Sigmoid colon (tissue), 3 donors: ENCODE data around the gene SLC25A25.

Experiments used
- POLR2A ChIP-seq, 2 donors: fragments of 450-650 bp; IDR thresholded peaks; one replicate each; pipeline ENCODE4 v1.6.1; 2016; ENCODE audit warnings: antibody characterized with exemption in 2 of 2, mild to moderate bottlenecking in 2 of 2, moderate library complexity in 2 of 2
- TF ChIP-seq, protein P1 (sequence below), 4 experiments: fragments of 450-650 bp in 3 of 4; fragments of 200-600 bp in 1 of 4; IDR thresholded peaks; one replicate each; pipeline ENCODE4 v1.5.1; 2016 to 2019; ENCODE audit warnings: antibody characterized with exemption in 4 of 4, mild to moderate bottlenecking in 3 of 4, moderate library complexity in 2 of 4

DNA sequence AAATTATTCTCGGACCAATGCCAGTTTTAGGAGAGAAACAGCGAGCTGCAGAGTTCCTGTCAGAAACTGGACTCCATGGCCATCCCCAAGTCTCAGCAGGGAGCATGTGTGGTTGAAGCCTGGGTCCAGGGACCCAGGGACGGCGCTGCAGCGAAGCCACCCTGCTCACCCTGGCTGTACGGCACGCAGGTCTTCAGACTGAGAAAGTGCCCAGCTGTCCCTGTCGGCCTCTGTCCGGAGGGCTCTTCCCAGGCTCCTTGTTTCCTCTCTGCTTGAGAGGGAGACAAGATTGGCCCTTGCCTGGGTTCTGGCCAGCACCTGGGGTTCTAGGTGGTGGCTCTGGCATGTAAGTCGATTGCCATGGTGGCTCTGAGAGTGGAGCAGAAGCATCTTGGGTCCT is 32.5 kb downstream of the SLC25A25 start:
- TF ChIP-seq, protein P1, sequence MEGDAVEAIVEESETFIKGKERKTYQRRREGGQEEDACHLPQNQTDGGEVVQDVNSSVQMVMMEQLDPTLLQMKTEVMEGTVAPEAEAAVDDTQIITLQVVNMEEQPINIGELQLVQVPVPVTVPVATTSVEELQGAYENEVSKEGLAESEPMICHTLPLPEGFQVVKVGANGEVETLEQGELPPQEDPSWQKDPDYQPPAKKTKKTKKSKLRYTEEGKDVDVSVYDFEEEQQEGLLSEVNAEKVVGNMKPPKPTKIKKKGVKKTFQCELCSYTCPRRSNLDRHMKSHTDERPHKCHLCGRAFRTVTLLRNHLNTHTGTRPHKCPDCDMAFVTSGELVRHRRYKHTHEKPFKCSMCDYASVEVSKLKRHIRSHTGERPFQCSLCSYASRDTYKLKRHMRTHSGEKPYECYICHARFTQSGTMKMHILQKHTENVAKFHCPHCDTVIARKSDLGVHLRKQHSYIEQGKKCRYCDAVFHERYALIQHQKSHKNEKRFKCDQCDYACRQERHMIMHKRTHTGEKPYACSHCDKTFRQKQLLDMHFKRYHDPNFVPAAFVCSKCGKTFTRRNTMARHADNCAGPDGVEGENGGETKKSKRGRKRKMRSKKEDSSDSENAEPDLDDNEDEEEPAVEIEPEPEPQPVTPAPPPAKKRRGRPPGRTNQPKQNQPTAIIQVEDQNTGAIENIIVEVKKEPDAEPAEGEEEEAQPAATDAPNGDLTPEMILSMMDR (IDR thresholded peaks at IDR 0.05) = no peak
- no peak for TF ChIP-seq POLR2A (IDR thresholded peaks at IDR 0.05)
